BJ (cell line): Measurements from ENCODE around the gene ANKRD49. TPM values are rescaled to one million over a fixed set of nuclear protein-coding genes. Genes with fewer than 3 reads are reported as not detected.

Source experiments
- CTCF ChIA-PET: fragments of 350-600 bp; formaldehyde crosslinking; extraction: SDS; loops from one replicate; lab custom pipeline; 2021; ENCODE audit warnings: antibody characterized with exemption, inconsistent platforms; lab: Yijun Ruan, JAX
- POLR2A ChIA-PET: fragments of 300-600 bp; sonication (Branson Sonifier 250); formaldehyde crosslinking; extraction: SDS; loops from one replicate; lab custom pipeline; 2021; ENCODE audit warnings: antibody characterized with exemption; lab: Charles Lee
- DNase-seq: peaks from one replicate; pipeline ENCODE4 v3.0.0-alpha.2; 2011; ENCODE audit warnings: low read depth
- H3K27me3 ChIP-seq: 2 replicates; pipeline ENCODE4 v1.6.0; 2011; ENCODE audit warnings: low read length; ENCODE audit not compliant: control insufficient read depth, insufficient read depth
- H3K36me3 ChIP-seq: 2 replicates; pipeline ENCODE4 v1.5.1; 2011; ENCODE audit warnings: low read length; ENCODE audit not compliant: control insufficient read depth, insufficient read depth
- H3K4me3 ChIP-seq: 2 replicates; pipeline ENCODE4 v1.5.1; 2011; ENCODE audit warnings: low read depth, mild to moderate bottlenecking, control low read depth, low read length
- CTCF ChIP-seq: IDR thresholded peaks from 2 replicates; pipeline ENCODE4 v1.5.1; 2011; ENCODE audit warnings: low read depth, mild to moderate bottlenecking, control low read depth, inconsistent platforms, low read length, moderate library complexity; ENCODE audit not compliant: insufficient read depth
- polyA plus RNA-seq: library from polyadenylated mRNA; depleted of rRNA; stranded (reverse); fragments of >200 nt; gene quantifications from 2 replicates; pipeline ENCODE4 v1.2.3, GENCODE V29; 2011

Gene ANKRD49
- polyA plus RNA-seq, 1 experiment, result 8.1 TPM

GRCh38 chr11:94507485-94507884, 13.7 kb downstream of the ANKRD49 start:
- H3K4me3 ChIP-seq, result no peak overlapping the region
- CTCF ChIA-PET, result interaction anchor here (1.2 to 3.4 kb wide), 2 partner anchors 602 to 612 kb away, joined by 4 to 23 read pairs; no protein-coding TSS in a partner anchor
- no peak for TF ChIP-seq CTCF
- no peak for DNase-seq
- POLR2A ChIA-PET, result no interaction called here
- H3K27me3 ChIP-seq, result no peaks in the 10 kb centered on the region
- H3K36me3 ChIP-seq, result no peaks in the 10 kb centered on the region

DNA sequence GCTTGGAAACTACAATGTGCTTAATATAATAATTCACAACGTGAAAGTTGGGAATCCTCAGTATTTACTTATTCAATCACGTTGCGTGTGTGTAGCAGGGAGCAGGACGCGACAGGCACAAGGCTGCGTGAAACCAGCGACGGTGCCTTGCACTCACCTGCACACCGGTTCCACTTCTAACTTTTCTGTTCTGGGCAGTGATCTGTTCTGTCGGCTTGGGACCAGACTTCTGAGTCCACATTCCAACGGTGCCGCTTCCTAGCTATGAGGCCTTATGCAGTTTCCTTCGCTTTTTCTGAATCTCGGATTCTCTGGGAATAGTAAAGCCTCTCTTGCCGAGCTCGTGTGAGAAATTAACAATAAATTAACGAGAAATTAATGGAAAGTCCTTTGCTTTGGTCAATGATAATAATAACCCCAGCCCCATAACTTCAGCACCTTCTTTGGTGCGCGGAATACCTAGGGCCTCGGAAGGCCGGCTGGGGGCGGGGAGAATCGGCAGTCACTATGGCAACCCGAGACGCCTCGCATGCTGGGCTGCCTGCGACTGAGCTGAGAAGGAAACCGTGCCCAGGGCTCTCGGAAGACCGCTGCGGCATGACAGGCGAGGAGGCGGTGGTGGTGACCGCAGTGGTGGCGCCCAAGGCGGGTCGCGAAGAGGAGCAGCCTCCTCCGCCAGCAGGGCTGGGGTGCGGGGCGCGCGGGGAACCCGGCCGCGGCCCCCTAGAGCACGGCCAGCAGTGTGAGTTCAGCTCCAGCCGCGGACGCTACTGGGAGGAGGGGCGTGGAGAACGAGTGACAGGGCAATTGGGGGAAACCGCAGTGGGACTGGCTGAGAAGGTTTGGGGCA, 18.4 kb downstream of the ANKRD49 start, which contains the start of gene C11orf97:
Gene C11orf97, plus strand, starts transcription at position 530 of the 850 bp plus-strand sequence. Its CDS starts 68 bp downstream, at position 598.
- ChIA-PET POLR2A (no interaction called here), CTCF (interaction anchor here (0.6 to 2.4 kb wide), 8 partner anchors 7 to 694 kb away, joined by 3 to 10 read pairs (median 5); no protein-coding TSS in a partner anchor)
- Histone ChIP-seq H3K27me3 (no peaks in the 10 kb centered on the region; the same call in none of the 2 replicates), H3K36me3 (no peaks in the 10 kb centered on the region), H3K4me3 (peak within 1 kb of the TSS; percentile 52)
- no peak for TF ChIP-seq CTCF
- DNase-seq, result no peak

- Histone ChIP-seq H3K4me3 (no peak overlapping the region), H3K27me3 (no peaks in the 10 kb centered on the region; the same call in none of the 2 replicates), H3K36me3 (no peaks in the 10 kb centered on the region)
- ChIA-PET POLR2A (no interaction called here), CTCF (interaction anchor here (0.9 to 2.2 kb wide), 3 partner anchors 8 to 618 kb away, joined by 3 to 8 read pairs (median 7); no protein-coding TSS in a partner anchor)
- TF ChIP-seq CTCF, result no peak
- no peak for DNase-seq
These were observed 19.3 kb downstream of the ANKRD49 start for GRCh38 chr11:94513091-94513490.

- H3K36me3 ChIP-seq, result no peaks in the 10 kb centered on the region
- TF ChIP-seq CTCF, result no peak
- ChIA-PET CTCF (interaction anchor here (0.6 to 2.3 kb wide), 3 partner anchors 10 to 620 kb away, joined by 3 to 8 read pairs (median 7); no protein-coding TSS in a partner anchor), POLR2A (no interaction called here)
- DNase-seq, result no peak
- no peaks in the 10 kb centered on the region; the same call in none of the 2 replicates for H3K27me3 ChIP-seq
- no peak overlapping the region for H3K4me3 ChIP-seq
These were observed 21.6 kb downstream of the ANKRD49 start for GRCh38 chr11:94515398-94515797.

DNA sequence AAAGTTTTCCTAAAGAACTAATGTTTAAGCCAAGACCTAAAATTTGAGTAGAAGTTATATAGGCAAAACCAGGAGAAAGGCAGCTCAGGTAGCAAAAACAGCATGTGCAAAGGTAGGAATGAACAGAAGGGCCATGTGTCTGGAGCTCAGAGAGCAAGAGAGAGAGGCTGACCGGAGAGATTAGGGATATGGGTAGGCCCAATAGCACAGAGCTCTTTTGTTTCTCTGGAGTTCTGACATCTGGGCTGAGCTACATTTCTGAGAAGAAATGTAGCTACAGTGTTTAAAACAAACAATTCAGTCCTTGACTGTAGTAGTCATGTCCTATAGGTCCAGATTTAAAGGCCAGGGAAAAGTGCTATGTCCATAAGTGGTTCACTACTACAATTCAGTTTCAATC, 22.9 kb downstream of the ANKRD49 start:
- no peak for TF ChIP-seq CTCF
- Histone ChIP-seq H3K4me3 (no peak overlapping the region), H3K27me3 (no peaks in the 10 kb centered on the region; the same call in none of the 2 replicates), H3K36me3 (no peaks in the 10 kb centered on the region)
- CTCF ChIA-PET, result interaction anchor here (0.6 to 2.3 kb wide), 8 partner anchors 10 to 621 kb away, joined by 3 to 8 read pairs (median 4); no protein-coding TSS in a partner anchor
- POLR2A ChIA-PET, result no interaction called here
- DNase-seq, result no peak
